Uterus (tissue), 4 donors: Measurements from ENCODE around the gene GRIPAP1. TPM values are rescaled to one million over a fixed set of nuclear protein-coding genes. Genes with fewer than 3 reads are reported as not detected.

Experiments
- DNase-seq, 2 donors: peaks; one replicate each; pipeline ENCODE4 v3.0.0-alpha.2; 2019 to 2020
- H3K27ac ChIP-seq, 2 donors: fragments of 200-600 bp; sonication (generic); 1 replicate in 1 of 2; 2 replicates in 1 of 2; pipeline ENCODE4 v1.5.1; 2016 to 2018
- H3K27me3 ChIP-seq, 2 donors: fragments of 200-600 bp; sonication (generic); one replicate each; pipeline ENCODE4 v1.5.1; 2018 to 2019; ENCODE audit warnings: control low read depth in 1 of 2
- H3K36me3 ChIP-seq, 2 donors: fragments of 200-600 bp; sonication (generic); one replicate each; pipeline ENCODE4 v1.5.1; 2019; ENCODE audit warnings: control low read depth in 1 of 2
- H3K4me1 ChIP-seq, 2 donors: fragments of 200-600 bp; sonication (generic); one replicate each; pipeline ENCODE4 v1.5.1; 2018 to 2019; ENCODE audit warnings: control low read depth in 1 of 2
- H3K4me3 ChIP-seq, 2 donors: fragments of 200-600 bp; sonication (generic); 1 replicate in 1 of 2; 2 replicates in 1 of 2; pipeline ENCODE4 v1.5.1; 2018 to 2019; ENCODE audit warnings: mild to moderate bottlenecking in 1 of 2
- H3K9me3 ChIP-seq, 2 donors: fragments of 200-600 bp; sonication (generic); one replicate each; pipeline ENCODE4 v1.5.1; 2019; ENCODE audit warnings: control low read depth in 1 of 2
- POLR2A ChIP-seq, 2 donors: fragments of 450-650 bp; IDR thresholded peaks; one replicate each; pipeline ENCODE4 v1.6.1; 2016; ENCODE audit warnings: antibody characterized with exemption in 2 of 2, mild to moderate bottlenecking in 1 of 2, moderate library complexity in 1 of 2
- intact Hi-C: fragments of 100-400 bp; cut with DNase I; formaldehyde crosslinking; loops from one replicate; pipeline ENCODE4 v1.15.1; 2023; ENCODE audit warnings: low total_unique reads
- total RNA-seq, 4 donors: library from RNA; depleted of rRNA in 3 of 4; stranded (reverse); fragments of >200 nt in 3 of 4; gene quantifications; one replicate each; pipeline versions ENCODE4 v1.1.0 to v1.2.4, GENCODE V29; 2014 to 2023
- TF ChIP-seq, protein P1 (sequence below), 4 experiments: fragments of 200-600 bp in 2 of 4; fragments of 450-650 bp in 2 of 4; sonication (generic) in 2 of 4; IDR thresholded peaks; one replicate each; pipeline ENCODE4 v1.5.1; 2016 to 2019; ENCODE audit warnings: antibody characterized with exemption in 4 of 4, mild to moderate bottlenecking in 2 of 4, moderate library complexity in 1 of 4
- donor health status: DM: yes; HTN: yes; CAD: no.

Gene GRIPAP1
- total RNA-seq, 4 donors from 2014 or later: 15.4 to 57.6 (median 22.0) TPM

DNA sequence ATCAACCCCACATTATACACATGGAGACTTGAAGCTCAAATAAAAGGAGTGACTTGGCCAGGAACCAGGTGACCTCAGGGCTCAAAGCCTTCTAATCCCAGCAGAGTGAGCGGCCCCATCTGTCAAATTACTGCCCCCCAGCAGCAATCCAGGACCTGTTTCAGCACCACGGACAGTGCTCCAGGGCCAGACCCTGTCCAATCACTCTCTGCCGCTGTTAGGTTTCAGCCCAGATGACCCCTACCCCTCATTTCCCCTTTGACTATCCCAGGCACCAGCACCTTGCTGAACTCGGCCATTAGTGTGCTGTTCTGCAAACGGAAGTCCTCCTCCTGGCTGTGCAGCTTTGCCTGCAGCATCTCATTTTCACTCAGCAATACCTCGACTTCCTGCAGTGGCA lies 5.1 kb downstream of the GRIPAP1 start:
- Histone ChIP-seq H3K36me3 (no peaks in the 10 kb centered on the region), H3K9me3 (no peaks in the 10 kb centered on the region), H3K27ac (no peak overlapping the region), H3K27me3 (no peaks in the 10 kb centered on the region), H3K4me3 (no peak overlapping the region), H3K4me1 (no peaks in the 10 kb centered on the region)
- TF ChIP-seq, protein P1, sequence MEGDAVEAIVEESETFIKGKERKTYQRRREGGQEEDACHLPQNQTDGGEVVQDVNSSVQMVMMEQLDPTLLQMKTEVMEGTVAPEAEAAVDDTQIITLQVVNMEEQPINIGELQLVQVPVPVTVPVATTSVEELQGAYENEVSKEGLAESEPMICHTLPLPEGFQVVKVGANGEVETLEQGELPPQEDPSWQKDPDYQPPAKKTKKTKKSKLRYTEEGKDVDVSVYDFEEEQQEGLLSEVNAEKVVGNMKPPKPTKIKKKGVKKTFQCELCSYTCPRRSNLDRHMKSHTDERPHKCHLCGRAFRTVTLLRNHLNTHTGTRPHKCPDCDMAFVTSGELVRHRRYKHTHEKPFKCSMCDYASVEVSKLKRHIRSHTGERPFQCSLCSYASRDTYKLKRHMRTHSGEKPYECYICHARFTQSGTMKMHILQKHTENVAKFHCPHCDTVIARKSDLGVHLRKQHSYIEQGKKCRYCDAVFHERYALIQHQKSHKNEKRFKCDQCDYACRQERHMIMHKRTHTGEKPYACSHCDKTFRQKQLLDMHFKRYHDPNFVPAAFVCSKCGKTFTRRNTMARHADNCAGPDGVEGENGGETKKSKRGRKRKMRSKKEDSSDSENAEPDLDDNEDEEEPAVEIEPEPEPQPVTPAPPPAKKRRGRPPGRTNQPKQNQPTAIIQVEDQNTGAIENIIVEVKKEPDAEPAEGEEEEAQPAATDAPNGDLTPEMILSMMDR (IDR thresholded peaks at IDR 0.05): no peak
- TF ChIP-seq POLR2A (IDR thresholded peaks at IDR 0.05): no peak
- intact Hi-C loops: no loop called here
- no peak for DNase-seq

DNA sequence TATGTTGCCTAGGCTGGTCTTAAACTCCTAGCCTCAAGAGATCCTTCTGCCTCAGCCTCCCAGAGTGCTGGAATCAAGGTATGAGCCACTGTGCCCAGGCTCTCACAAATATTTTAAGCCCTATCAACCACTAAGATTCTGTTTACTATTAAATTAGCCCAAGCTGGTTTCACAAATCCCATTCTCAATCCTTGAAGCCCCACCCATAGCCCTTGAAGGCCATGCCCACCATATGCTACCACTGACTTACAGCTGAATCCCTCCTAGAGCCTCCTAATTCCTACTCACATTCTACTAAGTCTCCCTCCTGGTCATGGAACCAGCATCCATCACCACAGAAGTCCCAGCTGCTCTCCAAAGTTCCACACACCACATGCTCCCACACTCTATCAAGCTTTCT lies 9.7 kb downstream of the GRIPAP1 start:
- Histone ChIP-seq H3K27me3 (no peaks in the 10 kb centered on the region), H3K9me3 (no peaks in the 10 kb centered on the region), H3K4me1 (no peaks in the 10 kb centered on the region), H3K36me3 (no peaks in the 10 kb centered on the region), H3K4me3 (no peak overlapping the region), H3K27ac (no peak overlapping the region)
- TF ChIP-seq, protein P1 (IDR thresholded peaks at IDR 0.05): no peak
- TF ChIP-seq POLR2A (IDR thresholded peaks at IDR 0.05): no peak
- no peak for DNase-seq
- intact Hi-C loops: no loop called here

DNA sequence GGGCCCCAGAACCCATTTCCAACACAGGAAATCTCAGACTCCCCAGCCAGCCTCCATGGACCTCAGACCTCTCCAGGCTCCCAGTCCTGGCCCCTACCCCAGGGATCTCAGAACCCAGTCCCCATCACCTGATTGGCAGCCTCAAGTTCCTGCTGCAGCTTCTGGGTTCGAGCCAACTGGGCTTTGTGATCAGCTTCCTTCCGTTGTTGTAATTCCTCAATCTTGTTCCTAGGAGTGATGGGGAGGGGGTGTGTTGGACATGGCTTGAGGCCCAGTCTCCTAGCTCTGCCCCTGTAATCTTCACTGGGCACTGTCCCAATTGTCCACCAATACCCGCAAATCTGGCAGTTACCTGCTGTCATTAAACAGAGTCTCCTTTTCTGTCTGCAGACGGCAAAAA lies 12.6 kb downstream of the GRIPAP1 start:
- H3K27ac ChIP-seq: no peak overlapping the region
- intact Hi-C loops: no loop called here
- H3K27me3 ChIP-seq: no peaks in the 10 kb centered on the region
- H3K4me3 ChIP-seq: no peak overlapping the region
- H3K4me1 ChIP-seq: no peaks in the 10 kb centered on the region
- no peaks in the 10 kb centered on the region for H3K36me3 ChIP-seq
- no peak for TF ChIP-seq POLR2A (IDR thresholded peaks at IDR 0.05)
- TF ChIP-seq, protein P1 (IDR thresholded peaks at IDR 0.05): no peak
- no peak for DNase-seq
- H3K9me3 ChIP-seq: no peaks in the 10 kb centered on the region

DNA sequence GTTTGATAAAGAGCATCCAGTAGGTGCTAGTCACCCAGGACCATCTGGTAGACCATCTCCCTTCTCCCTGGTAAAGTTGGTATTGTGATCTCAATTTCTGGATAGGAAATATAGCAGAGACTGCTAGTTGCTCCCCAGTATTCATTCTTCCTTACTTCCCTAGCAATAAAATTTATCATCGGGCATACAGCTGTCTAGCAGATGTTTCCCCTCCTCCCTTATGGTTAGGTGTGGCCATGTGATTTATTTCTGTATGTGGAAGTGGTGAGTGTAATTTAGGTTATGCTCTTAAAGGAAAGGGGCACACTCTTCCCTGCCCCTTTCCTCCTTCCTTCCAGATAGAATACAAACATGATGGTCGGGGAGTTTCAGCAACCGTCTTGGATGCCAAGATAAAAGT lies 18.2 kb downstream of the GRIPAP1 start:
- TF ChIP-seq POLR2A (IDR thresholded peaks at IDR 0.05): no peak
- TF ChIP-seq, protein P1 (IDR thresholded peaks at IDR 0.05): no peak
- Histone ChIP-seq H3K9me3 (no peaks in the 10 kb centered on the region), H3K36me3 (no peaks in the 10 kb centered on the region), H3K27me3 (no peaks in the 10 kb centered on the region), H3K27ac (no peak overlapping the region), H3K4me1 (no peaks in the 10 kb centered on the region), H3K4me3 (no peak overlapping the region)
- intact Hi-C loops: no loop called here
- no peak for DNase-seq

DNA sequence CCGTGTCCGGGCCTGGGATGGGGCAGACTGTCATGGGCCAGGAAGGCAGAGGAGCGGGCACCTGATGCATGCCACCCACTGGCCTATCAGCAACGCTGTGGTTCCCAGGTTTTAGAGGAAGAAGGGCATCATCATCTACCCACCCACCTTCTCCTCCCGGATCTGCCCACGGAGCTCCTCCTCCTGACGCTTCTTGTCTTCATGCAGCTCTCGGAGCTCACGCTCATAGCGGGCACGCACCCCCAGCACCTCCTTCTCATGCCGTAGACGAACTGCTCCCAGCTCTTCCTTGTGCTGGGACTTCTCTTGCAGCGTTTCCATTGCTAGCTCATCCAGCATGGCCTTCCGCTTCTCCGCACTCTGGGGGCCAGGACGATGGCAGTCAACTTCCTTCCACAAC lies 19.0 kb downstream of the GRIPAP1 start:
- no peaks in the 10 kb centered on the region for H3K36me3 ChIP-seq
- no peaks in the 10 kb centered on the region for H3K4me1 ChIP-seq
- H3K27me3 ChIP-seq: no peaks in the 10 kb centered on the region
- H3K4me3 ChIP-seq: no peak overlapping the region
- no peak overlapping the region for H3K27ac ChIP-seq
- no peaks in the 10 kb centered on the region for H3K9me3 ChIP-seq
- no peak for TF ChIP-seq POLR2A (IDR thresholded peaks at IDR 0.05)
- TF ChIP-seq, protein P1 (IDR thresholded peaks at IDR 0.05): no peak
- intact Hi-C loops: no loop called here
- DNase-seq: no peak
